Heart left ventricle (tissue), 13 donors: Measurements from ENCODE around the gene TARBP2.

Experiments used
- POLR2A ChIP-seq, 2 donors: fragments of 450-650 bp; IDR thresholded peaks; one replicate each; pipeline ENCODE4 v1.6.1; 2017; ENCODE audit warnings: antibody characterized with exemption in 2 of 2, mild to moderate bottlenecking in 2 of 2, moderate library complexity in 2 of 2
- TF ChIP-seq, protein P1 (sequence below), 12 donors: fragments of 200-600 bp; sonication (generic) in 4 of 12; IDR thresholded peaks; one replicate each; pipeline versions ENCODE4 v1.5.0 to v1.8.0; 2018 to 2022; ENCODE audit warnings: antibody characterized with exemption in 12 of 12, mild to moderate bottlenecking in 5 of 12
- donor health status: ischemic (EF 13 %, LVEDD 7.1; RV severe dilation, severe dysfunction).
- donor health status: DM: no; HTN: yes; CAD: no.
- donor health status: DM: no; HTN: no; CAD: no.
- donor health status: ischemic (EF 25% LVEDD 6.9; RV normal size, moderate dysfunction).
- donor health status: ischemic (EF 25% LVEDD 5.7; RV mildly dilated, moderate dysfunction).
- donor health status: ischemic (EF 35%, LVEDD 5.7; RV mildly dilated, moderate dysfunction).
- donor health status: nonischemic (EF 11% LVEDD 7.7; RV severe dilation, severe dysfunction).
- donor health status: DM: yes; HTN: yes; CAD: no.
- donor health status: PGD.
- donor health status: ischemic (EF 29% LVEDD 5.4; RV normal size, mild dysfunction).
- donor health status: nonischemic (EF 23%, LVEDD 6.1; RV moderate dilation, normal function).

DNA sequence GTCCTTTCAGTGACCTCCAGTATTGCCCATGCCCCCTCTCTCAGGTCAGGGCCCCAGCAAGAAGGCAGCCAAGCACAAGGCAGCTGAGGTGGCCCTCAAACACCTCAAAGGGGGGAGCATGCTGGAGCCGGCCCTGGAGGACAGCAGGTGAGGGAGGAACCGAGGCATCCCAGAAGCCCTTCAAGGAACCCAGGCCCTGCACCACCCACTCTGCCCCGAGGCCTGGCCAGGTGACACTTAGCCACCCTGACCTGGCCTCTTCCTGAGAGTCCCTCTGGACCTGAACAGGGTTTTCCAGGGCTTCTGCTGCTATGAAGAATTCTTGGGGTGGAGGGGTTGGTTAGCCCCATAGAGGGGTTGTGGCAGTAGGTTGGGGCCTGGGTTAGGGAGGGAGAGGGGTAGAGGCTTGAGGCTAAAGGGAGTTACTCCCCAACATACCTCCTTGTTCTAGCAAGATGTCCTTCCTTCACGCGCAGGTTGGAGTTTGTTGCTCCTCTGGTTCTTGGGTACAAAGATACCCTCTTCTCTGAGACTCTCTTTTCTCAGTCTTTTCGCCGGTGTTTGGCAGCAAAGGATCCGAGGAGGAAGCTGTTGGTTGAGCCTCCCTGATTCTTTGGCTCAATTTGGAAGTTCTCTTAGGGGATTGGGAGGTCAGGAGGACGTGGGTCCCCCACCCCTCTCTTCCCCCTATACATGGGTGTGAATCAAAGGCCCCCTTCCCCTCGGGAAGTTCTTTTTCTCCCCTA is 2.1 kb downstream of the TARBP2 start:
- TF ChIP-seq, protein P1, sequence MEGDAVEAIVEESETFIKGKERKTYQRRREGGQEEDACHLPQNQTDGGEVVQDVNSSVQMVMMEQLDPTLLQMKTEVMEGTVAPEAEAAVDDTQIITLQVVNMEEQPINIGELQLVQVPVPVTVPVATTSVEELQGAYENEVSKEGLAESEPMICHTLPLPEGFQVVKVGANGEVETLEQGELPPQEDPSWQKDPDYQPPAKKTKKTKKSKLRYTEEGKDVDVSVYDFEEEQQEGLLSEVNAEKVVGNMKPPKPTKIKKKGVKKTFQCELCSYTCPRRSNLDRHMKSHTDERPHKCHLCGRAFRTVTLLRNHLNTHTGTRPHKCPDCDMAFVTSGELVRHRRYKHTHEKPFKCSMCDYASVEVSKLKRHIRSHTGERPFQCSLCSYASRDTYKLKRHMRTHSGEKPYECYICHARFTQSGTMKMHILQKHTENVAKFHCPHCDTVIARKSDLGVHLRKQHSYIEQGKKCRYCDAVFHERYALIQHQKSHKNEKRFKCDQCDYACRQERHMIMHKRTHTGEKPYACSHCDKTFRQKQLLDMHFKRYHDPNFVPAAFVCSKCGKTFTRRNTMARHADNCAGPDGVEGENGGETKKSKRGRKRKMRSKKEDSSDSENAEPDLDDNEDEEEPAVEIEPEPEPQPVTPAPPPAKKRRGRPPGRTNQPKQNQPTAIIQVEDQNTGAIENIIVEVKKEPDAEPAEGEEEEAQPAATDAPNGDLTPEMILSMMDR (IDR thresholded peaks at IDR 0.05) = no peak
- no peak for TF ChIP-seq POLR2A (IDR thresholded peaks at IDR 0.05)
